Embryonic facial prominence (tissue), 1 donor: ENCODE data around the gene BDH2.

Experiments
- DNase-seq: peaks from one replicate; pipeline ENCODE4 v3.0.0-alpha.2; 2016; ENCODE audit errors: extremely low spot score

Gene BDH2

DNA sequence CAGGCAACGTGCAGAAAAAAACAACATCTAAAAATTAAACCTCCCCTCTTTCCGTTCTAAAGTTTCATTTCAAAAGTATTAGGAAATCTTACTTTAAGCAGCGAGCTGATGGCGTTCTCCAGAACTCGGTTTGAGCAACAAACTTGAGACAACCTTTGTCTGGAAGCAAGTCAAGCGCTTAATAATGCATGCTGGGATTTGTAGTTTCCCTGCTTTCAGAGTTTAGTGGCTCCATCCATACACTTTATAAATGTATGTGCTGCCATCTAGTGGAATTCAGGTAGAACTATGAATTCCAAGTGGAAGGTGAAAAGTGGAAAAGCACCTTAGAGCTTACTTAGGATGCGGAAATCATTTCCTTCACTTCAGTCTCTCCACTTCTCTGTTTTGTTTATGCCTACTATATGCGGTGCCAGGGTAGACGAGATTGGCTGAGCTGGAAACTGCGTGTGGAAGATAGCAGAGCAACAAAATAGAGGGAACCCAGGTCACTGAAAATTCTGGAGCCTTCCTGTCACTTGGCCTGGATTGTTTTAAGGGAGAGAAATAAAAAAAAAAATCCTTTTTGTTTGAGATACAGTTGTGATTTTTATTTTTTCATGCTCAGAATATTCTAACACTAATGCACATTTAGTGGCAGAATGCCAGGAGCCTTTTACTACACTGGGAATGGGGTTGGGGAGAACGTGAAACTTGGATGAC, at the start of gene BDH2:
Gene BDH2, minus strand, starts transcription at position 144 of the 702 bp plus-strand sequence. CDS start 3,580 bp downstream, outside the sequence.
- peak; percentile 93 for DNase-seq

DNA sequence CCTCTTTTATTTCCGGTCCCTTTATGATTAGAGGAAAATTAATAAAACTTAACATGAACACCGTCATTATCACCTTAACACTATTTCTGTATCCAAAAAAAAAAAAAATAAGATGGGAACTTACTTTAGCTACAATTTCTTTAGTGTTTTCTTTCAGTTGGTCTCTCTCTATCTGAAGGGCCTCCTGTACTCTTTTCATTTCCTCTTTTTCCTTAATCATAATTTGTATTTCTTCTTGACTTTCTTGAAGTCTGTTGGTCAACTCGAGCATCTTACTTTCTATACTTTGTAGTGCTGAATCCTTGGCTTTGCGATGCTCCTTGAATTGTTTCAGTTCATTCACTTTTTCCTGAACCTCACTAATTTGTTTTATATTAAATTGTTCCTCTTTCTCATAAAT, 45.3 kb upstream of the BDH2 start:
- no peak for DNase-seq

DNA sequence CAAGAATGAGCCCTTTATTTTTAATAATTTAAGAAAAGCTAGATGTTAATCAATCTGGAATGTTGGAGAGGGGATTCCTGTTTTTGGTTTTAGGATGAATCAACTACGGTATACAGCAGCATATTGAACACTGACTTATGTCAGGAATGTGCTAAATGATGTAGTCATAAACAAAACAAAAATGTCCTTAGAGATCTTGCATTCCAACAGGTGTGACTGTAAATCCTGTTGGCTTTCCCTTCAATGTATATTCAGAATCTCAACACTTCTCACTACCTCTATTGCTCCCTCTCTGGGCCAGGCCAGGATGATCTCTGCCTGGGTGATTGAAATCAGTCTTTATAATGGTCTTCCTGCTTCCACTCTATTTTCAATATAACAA, 37.8 kb upstream of the BDH2 start:
- DNase-seq, result no peak

DNA sequence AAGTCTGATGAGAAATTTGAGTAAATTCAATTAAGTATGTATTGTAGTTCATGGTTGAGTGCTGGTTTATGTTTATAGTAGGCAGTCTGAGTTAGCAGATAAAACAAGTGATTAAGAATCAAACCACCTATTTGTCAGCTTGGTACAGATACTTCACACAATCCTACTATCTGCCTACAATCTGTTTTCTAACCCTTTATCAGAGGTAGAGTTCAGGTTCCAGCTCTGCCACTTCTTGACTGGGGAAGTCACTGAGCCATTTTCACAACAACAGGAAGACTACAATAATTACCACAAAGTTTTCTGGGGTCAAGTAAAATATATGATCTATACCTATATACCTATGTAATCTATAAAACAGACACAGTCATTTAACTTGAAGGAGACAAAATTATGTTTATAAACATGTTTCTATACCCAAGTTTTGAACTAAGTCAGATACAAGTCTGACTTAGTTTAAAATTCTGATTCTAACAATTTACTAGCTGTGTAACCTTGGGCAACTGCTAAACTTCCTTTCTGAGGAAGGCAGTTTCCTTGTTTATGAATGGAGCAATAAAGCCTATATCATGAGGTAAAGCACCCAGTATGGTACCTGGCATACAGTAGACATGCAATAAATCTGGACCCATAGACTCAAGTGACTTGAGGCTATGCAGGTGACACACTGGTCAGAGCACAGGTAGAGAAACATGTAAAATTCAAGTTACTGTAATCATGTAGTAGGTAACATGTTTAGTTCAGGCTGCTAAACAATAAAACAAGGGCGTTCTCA, 37.2 kb upstream of the BDH2 start:
- DNase-seq, result no peak

DNA sequence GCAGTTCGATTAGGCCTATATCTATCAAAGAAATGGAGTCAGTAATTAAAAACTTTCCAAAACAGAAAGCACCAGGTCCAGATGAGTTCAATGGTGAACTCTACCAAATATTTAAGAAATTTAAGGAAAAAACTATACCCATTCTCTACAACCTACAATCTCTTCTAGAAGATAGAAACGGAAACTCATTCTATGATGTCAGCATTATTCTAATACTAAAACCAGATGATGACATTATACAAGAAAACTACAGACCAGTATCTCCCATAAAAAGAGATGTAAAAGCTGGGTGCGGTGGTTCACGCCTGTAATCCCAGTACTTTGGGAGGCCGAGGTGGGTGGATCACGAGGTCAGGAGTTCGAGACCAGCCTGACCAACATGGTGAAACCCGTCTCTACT, 29.5 kb upstream of the BDH2 start:
- no peak for DNase-seq

DNA sequence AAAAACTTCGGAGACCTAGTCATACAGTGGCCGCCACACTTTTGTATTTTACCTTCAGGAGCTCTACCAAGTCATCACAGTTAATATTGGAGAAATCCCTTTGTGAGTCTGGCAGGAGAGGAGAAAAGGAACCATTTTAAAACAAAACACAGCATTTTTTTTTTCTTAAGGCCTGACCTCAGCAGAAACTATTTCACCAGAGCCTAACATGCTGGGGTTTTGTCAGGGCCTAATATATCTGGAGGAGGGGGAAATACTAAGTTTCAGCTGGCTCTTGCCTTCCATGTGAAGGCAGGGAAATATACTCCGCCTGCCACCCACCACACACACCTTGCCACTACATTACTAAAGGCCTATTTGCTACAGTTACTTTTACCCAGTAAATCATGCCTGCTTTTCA, 26.5 kb upstream of the BDH2 start:
- no peak for DNase-seq

DNA sequence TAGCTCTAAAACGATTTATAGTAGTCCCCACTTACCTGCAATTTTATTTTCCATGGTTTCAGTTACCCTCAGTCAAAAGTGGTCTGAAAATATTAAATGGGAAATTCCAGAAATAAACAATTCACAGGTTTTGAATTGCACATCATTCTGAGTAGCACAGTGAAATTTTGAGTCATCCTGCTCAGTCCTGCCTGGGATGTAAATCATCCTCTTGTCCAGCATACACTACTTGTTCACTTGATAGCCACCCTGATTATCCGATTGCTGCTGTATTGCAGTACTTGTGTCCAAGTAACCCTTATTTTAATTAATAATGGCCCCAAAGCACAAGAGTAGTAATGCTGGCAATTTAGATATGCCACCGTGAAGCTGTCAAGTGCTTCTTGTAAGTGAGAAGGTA, 23.5 kb upstream of the BDH2 start:
- DNase-seq, result no peak

DNA sequence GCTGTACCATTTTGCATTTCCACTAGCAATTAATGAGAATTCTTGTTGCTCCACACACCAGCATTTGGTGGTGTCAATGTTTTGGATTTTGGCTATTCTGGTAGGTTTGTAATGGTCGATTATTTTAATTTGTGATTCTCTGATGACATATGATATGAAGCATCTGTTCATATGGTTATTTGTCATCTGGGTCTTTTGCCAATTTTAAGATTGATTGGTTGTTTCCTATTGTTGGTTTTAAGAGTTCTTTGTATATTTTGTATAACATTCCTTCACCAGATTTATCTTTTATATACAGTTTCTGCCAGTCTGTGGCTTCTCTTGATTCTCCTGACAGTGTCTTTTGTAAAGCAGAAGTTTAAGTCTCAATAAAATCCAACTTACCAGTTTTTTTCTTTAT, 18.5 kb upstream of the BDH2 start:
- no peak for DNase-seq

DNA sequence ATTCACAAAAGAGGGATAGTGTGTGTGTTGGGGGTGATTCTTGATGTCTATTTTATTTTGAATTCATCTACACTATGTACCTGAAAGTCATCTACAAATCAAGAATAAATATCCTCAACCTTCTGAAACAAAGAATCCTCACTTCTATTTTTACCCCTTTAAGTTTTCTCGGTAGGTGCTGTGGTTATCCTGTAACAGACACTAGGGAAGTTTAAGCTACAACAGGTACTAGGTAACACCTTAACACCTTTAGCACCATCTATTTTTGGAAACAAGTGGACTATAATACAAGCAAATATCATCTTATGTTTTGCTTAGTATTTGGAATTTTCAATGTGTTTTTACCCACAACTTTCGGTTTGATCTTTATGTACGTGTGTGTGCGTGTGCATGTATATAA, 12.0 kb upstream of the BDH2 start:
- no peak for DNase-seq

DNA sequence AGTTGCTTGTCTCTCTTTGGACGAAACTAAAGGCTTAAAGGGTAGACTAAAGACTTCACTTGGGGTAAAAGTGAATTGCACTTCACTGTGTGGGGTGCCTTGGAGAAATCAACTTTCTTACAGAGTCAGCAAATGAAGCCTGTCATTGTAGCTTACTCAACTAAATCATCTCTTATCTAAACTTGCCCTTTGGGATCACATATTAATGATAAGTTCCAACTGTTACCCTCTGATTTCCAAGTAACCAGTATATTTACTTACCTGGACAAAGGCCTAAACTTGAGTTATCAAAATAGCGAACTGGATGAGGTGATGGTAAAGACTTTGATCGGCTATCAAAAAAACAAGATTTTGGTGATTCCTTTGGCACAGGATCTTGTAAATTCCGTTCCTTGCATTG, 8.9 kb upstream of the BDH2 start:
- DNase-seq, result no peak

DNA sequence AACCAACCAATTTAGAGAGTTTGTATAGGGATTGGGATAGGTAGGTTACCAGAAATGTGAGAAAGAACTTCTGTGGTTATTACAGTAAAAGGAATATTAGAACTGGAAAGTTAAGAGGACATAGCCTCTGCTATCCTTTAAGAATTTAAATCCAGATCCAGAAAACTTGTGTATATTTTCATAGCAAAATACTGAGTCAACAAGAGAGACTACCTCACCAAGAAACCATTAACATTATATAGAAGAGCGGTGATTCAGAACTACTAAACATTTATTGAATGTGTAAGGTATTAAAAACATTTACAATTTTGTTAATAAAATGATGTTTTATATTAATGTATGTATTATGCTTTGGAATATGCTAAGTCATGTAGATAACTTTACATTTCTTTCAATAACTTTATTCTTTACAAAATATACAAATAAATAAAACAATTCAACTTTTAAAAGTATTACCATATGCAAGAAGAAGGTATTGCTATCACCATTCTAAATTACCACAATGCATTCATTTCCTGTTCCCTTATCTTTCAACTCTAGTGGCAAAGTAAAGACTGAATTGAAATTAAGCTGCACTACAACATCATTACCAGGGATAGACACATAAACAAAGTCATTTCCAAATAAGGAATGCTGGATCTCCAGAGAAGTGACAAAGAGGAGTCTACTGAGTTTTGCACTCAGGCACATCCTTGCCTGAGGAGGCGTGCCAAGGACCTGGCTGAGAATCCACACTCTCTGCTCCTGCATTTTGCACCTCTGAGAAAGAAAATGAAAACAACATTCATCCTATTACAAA, 6.1 kb upstream of the BDH2 start:
- no peak for DNase-seq

DNA sequence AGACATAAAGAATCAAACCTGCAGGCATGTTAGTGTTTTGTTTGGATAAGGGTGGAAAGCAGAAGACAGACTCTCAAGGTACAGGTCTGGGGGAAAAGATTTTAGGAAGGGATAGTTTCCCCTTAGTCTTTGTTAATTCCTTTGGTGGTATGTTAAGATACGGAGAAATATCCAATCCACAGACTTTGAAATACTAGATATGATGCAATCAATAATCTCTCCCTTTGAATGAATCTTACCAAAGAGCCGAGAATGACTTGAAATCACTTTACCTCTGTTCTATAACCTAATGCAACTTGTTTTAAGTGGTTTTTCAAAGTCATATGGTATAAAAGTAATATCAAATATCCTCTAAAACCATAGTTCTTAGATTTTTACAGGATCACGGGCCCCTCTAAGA, 5.3 kb upstream of the BDH2 start:
- DNase-seq, result no peak

DNA sequence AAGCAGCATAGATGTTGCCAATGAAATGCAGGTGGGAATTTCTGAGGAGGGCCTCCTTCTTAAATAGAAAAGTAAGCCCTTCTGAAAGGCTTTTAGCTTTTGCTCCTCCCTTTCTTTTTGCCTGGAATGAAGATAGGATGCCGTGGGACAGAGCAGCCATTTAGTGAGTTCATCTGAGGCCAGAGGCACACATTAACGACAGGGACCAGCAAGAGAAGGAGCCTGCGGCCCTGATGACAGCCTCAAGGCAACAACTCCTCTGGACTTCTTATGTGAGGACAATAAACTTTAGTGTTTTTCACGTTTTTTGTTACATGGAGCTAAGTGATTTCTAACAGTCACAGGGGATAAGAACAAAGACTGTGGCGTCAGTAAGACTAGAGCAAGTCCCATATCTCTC, 1.1 kb upstream of the BDH2 start:
- DNase-seq, result no peak

DNA sequence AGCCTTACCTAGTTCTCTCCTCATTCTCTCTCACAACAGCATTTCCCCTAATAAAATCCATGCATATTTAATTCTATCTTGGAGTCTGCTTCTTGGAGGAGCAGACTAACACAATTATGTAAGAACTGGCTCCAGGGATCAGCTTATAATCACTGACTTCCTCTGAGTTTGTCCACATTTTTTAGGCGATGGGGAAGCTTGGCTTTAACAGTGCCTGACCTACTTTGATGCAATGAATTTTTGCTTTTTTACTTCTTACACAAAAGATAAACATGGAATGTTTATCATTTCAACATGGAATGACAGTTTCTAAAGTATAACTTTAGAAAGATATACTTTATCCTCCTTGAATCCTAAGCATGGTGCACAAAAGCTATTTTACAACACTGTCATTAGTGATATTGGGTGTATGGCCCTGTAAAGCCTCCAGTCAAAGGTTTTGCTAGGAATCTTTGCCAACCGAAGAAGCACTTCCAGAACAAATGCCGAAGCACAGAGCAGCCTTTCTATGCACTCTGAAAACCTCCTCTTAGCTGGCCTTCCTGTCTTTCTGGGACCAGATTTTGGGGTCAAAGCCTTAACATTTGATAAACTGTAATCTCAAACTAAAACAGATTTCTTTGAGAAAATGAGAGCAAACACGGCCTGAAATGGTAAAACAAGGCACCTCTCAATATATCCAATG, 736 bp downstream of the BDH2 start:
- no peak for DNase-seq

DNA sequence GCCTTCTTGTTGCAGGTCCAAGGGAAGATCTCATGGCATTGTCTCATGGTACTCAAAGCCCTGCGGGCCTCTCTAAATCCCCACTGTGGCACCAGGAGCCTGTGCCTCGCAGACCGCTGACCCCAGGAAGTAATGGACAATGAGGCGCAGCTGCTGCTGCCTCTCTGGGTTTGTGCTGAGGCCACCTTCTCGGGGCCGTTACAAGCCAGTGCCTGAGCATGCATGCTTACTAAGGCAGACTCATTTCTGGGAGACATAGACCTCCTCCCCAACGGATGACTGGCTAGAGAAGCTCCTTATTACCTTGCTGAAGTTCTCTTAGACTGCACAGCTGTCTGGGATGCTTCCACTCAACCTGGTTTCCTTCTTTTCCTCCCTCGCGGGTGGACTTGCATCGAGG, 1.3 kb downstream of the BDH2 start:
- DNase-seq, result no peak

DNA sequence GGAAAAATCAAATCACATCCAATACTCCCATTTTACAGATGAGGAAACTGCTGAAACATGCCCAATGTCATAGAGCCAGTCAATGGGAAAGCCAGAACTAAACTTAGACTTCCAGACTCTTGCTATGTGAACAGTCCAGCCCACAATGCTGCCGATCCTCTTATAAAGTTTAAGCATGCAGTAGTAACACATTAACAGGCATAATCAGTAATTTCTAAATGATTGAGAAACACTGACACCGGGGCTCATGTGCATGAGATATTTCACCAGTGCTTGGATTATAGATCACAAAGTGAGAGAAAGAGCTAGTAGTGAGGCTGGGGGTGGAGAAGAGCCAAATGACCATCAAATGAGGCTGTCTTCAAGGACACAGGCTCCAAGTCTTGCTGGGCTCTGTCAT, 2.5 kb downstream of the BDH2 start:
- no peak for DNase-seq

DNA sequence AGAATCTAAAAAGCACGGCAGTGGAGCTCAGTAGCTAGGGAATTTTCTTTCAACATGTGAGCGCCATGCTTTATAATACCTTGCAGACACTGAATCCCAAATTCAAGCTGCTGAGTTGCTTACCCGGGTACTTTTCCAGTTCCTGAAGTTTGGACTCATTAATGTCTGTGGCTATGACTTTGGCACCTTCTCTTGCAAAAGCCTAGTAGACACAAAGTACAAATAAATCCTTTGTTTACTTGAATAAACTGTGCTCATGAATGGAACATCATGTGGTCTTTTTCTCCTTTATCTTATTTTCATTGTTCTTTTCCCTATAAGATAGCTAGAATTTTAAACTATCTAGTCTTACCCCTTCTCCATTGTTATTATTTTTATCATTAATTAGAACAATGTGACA, 4.6 kb downstream of the BDH2 start:
- no peak for DNase-seq

DNA sequence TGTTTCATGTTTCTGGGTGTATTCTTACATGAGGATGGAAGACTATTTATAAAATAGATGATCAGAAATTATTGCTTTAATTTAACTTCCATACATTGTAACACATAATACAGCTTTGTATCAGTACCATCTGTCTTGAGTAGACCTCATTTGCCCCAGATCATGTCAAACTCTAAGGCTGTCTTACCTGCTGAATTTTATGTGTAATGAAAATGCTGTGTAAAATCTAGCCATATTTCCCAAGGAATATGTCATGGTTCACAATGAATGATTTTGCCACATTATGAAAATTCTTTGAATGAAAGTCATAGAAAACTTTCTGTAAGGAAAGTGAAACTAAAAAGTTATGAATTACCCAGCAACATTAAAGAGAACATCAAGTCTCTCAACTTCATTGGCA, 7.4 kb downstream of the BDH2 start:
- no peak for DNase-seq

DNA sequence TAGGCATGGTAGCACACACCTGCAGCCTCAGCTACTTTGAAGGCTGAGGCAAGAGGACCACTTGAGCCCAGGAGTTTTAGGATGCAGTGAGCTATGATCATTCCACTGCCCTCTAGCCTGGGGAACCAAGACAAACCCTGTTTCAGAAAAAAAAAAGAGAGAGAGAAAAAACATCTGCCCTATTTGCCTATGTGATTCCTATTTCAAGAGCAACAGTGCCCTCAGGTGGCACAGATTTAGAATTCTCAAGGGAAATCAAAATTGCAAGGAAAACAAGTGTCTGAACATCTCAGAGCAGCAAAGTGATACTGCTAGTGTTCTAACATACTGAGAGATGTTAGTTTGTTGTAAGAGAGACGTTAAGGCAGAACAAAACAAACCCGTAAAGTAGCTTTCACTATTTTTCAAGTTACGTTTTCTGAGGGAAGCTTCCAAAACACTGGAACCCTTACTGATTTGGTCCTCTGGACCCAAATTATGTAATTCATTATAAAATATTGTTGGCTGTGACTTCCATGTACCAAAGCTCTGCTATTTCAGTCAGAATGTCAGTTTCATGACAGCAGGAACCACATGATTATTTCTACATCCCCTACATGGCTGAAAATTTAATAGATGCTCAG, 7.9 kb downstream of the BDH2 start:
- DNase-seq, result no peak

DNA sequence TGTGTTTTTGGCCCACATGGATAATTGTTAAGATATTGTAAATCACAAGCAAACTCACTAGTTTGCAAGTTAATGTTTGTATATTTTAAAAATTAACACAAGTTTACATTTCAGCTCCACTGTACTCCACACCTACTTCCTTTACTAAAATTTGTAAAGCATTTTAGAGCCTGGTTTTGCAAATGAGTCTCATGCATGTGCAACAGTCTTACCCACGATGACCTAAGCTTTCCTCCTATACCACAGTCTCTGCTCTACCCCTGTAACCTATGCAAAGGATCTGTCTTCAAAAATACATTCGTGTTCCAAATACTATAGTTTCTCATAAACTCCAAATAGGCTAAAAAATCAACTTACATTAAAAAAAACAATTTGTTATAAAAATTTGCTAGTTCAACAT, 10.2 kb downstream of the BDH2 start:
- no peak for DNase-seq

DNA sequence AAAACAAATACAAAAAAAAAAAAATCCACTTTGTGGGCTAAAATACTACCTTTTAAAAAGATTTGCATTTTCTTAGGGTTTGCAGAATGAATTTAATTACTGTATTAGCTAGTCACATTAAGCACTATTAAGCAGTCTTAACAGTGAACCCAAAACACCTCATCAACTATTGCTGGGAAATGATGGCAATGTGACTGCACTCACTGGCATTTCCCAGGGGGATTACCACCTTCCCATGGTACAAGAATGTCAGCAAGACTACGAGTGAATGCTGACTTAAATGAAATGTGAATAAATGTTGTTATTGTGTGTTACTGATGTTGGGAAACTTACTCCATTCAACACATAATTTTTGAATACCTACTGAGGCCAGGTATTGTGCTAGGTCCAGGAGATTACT, 13.1 kb downstream of the BDH2 start:
- DNase-seq, result no peak
